HEK293T (cell line): ENCODE data around the gene ZNF277.
A peak's percentile ranks its signal among the peaks of the same experiment; 100 is the strongest.

Experiments
- CTCF ChIA-PET: fragments of 350-600 bp; formaldehyde crosslinking; extraction: SDS; loops from one replicate; lab custom pipeline; 2021; ENCODE audit warnings: antibody characterized with exemption, inconsistent platforms; lab: Yijun Ruan, JAX
- POLR2A ChIA-PET: fragments of 350-600 bp; formaldehyde crosslinking; extraction: SDS; loops from one replicate; lab custom pipeline; 2020; ENCODE audit warnings: antibody characterized with exemption, inconsistent platforms; lab: Yijun Ruan, JAX
- DNase-seq: peaks from one replicate; pipeline ENCODE4 v3.0.0; 2012; ENCODE audit warnings: mixed read lengths; ENCODE audit errors: extremely low spot score
- ARNT ChIP-seq: fragments of 450-650 bp; IDR thresholded peaks from 2 replicates; pipeline ENCODE4 v1.6.1; 2017; ENCODE audit warnings: mild to moderate bottlenecking
- BHLHE40 ChIP-seq: fragments of 450-650 bp; IDR thresholded peaks from 2 replicates; pipeline ENCODE4 v1.6.1; 2016; ENCODE audit warnings: mild to moderate bottlenecking, moderate library complexity, borderline replicate concordance
- CTBP1 ChIP-seq: fragments of 450-650 bp; IDR thresholded peaks from 2 replicates; pipeline ENCODE4 v1.6.1; 2016; ENCODE audit warnings: borderline replicate concordance
- ELF4 ChIP-seq: fragments of 450-650 bp; IDR thresholded peaks from 2 replicates; pipeline ENCODE4 v1.6.1; 2017; ENCODE audit warnings: antibody characterized with exemption
- FOXA1 ChIP-seq: fragments of 450-650 bp; IDR thresholded peaks from 2 replicates; pipeline ENCODE4 v1.6.1; 2016; ENCODE audit warnings: mild to moderate bottlenecking
- FOXK2 ChIP-seq: fragments of 450-650 bp; IDR thresholded peaks from 2 replicates; pipeline ENCODE4 v1.6.1; 2016; ENCODE audit warnings: mild to moderate bottlenecking
- FOXM1 ChIP-seq: fragments of 450-650 bp; IDR thresholded peaks from 2 replicates; pipeline ENCODE4 v1.6.1; 2017; ENCODE audit warnings: mild to moderate bottlenecking, borderline replicate concordance
- HDGF ChIP-seq: fragments of 450-650 bp; IDR thresholded peaks from 2 replicates; pipeline ENCODE4 v1.6.1; 2017; ENCODE audit warnings: antibody characterized with exemption, borderline replicate concordance
- L3MBTL2 ChIP-seq: fragments of 450-650 bp; conservative IDR thresholded peaks from 2 replicates; pipeline ENCODE4 v1.6.1; 2016; ENCODE audit warnings: mild to moderate bottlenecking
- LEF1 ChIP-seq: fragments of 450-650 bp; IDR thresholded peaks from 2 replicates; pipeline ENCODE4 v1.6.1; 2017; ENCODE audit warnings: mild to moderate bottlenecking, borderline replicate concordance
- NFRKB ChIP-seq: fragments of 450-650 bp; IDR thresholded peaks from 2 replicates; pipeline ENCODE4 v1.6.1; 2016; ENCODE audit warnings: mild to moderate bottlenecking, moderate library complexity
- PKNOX1 ChIP-seq: fragments of 450-650 bp; IDR thresholded peaks from 2 replicates; pipeline ENCODE4 v1.6.1; 2016
- SP1 ChIP-seq: fragments of 450-650 bp; IDR thresholded peaks from 2 replicates; pipeline ENCODE4 v1.6.1; 2017
- SUZ12 ChIP-seq: fragments of 450-650 bp; IDR thresholded peaks from 2 replicates; pipeline ENCODE4 v1.6.1; 2016; ENCODE audit warnings: mild to moderate bottlenecking
- TARDBP ChIP-seq: fragments of 450-650 bp; IDR thresholded peaks from 2 replicates; pipeline ENCODE4 v1.6.1; 2016
- ZNF384 ChIP-seq: fragments of 450-650 bp; IDR thresholded peaks from 2 replicates; pipeline ENCODE4 v1.6.1; 2016

Gene ZNF277

GRCh38 chr7:112377593-112377992 is 171.1 kb downstream of the ZNF277 start:
- POLR2A ChIA-PET, result no interaction called here
- DNase-seq, result no peak
- CTCF ChIA-PET, result no interaction called here
- TF ChIP-seq FOXM1 (no peak), PKNOX1 (peak; percentile 75), SUZ12 (no peak), BHLHE40 (no peak), SP1 (no peak), NFRKB (no peak)

- CTCF ChIA-PET, result no interaction called here
- no peak for DNase-seq
- POLR2A ChIA-PET, result no interaction called here
- TF ChIP-seq HDGF, result no peak
- TF ChIP-seq ELF4, result no peak
- no peak for TF ChIP-seq FOXM1
- TF ChIP-seq ZNF384, result no peak
- TF ChIP-seq TARDBP, result no peak
- TF ChIP-seq LEF1, result no peak
- no peak for TF ChIP-seq FOXK2
- TF ChIP-seq SUZ12, result no peak
- TF ChIP-seq SP1, result no peak
- no peak for TF ChIP-seq L3MBTL2
- no peak for TF ChIP-seq NFRKB
- no peak for TF ChIP-seq FOXA1
- no peak for TF ChIP-seq PKNOX1
- no peak for TF ChIP-seq CTBP1
- no peak for TF ChIP-seq ARNT
- TF ChIP-seq BHLHE40, result no peak
Measured at GRCh38 chr7:112381311-112382091, 175.0 kb downstream of the ZNF277 start.

DNA sequence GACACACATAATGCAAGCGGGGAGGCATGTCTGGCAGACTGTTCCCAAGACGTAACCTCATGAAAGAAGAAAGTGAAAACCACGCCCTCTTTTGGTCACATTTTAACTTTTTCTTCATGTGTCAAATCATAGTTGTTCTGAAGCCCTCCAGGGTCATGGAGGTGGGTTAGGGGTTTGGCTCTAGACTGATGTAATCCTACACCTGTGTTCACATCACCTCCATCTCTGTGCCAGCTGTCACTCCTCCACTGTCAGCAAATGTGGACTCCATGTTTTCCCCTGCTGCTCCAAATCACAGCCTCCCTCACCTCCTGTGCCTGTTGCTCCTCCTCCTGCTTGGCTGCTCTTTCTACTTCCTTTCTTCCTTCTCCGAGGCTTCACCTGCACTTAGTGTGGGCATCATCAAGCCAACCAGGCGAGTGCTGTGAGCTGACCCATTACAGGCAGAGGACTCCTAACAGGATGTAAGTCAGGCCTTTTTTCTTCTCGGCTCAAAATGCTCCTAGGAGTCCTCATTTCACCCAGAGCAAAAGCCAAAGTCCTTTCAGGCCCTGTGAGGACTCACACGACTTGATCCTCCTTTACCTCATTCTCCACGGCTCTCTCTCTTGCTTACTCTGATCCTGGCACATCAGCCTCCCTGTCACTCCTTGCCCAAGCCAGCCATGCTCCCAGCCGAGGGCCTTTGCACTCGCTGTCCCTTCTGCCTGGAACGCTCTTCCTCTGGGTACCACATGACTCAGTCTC is 177.3 kb downstream of the ZNF277 start:
- CTCF ChIA-PET, result interaction anchor here (0.7 kb wide), 1 partner anchor 272 kb away, joined by 3 read pairs; no protein-coding TSS in a partner anchor
- POLR2A ChIA-PET, result no interaction called here
- peak; percentile 19 for DNase-seq
- no peak for TF ChIP-seq NFRKB
- no peak for TF ChIP-seq FOXA1
- TF ChIP-seq ZNF384, result no peak
- no peak for TF ChIP-seq SUZ12
- no peak for TF ChIP-seq LEF1
- no peak for TF ChIP-seq HDGF
- TF ChIP-seq CTBP1, result no peak
- TF ChIP-seq FOXK2, result no peak
- no peak for TF ChIP-seq SP1
- no peak for TF ChIP-seq FOXM1
- no peak for TF ChIP-seq PKNOX1
- no peak for TF ChIP-seq L3MBTL2
- no peak for TF ChIP-seq TARDBP
- no peak for TF ChIP-seq BHLHE40
- no peak for TF ChIP-seq ELF4
- TF ChIP-seq ARNT, result no peak

DNA sequence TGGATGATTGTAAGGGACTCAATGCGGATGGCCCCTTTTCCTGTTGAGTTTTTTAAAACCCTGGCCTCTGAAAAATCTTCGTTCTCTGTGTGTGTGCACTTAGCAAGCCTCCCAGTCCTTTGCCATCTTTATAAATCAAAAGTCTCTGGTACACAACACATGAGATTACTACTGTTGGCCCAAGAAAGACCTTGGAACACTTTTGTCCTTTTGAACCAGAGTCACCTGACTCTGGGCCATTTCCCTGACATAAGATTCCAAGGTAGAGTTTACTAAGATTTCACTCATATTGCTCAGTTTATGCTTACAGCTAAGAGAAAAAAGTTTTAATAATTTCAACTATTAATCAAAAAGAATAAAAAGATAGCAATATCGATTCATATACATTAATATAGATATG is 179.0 kb downstream of the ZNF277 start:
- CTCF ChIA-PET, result interaction anchor here (0.7 kb wide), 1 partner anchor 181 kb away, joined by 3 read pairs; no protein-coding TSS in a partner anchor
- POLR2A ChIA-PET, result no interaction called here

GRCh38 chr7:112386619-112387018 is 180.1 kb downstream of the ZNF277 start:
- TF ChIP-seq FOXM1 (no peak), SP1 (no peak), PKNOX1 (no peak), NFRKB (no peak), BHLHE40 (no peak), SUZ12 (no peak), L3MBTL2 (no peak), ZNF384 (no peak), FOXK2 (no peak), ARNT (no peak), CTBP1 (no peak), LEF1 (no peak), HDGF (no peak), FOXA1 (no peak), TARDBP (no peak), ELF4 (no peak)
- CTCF ChIA-PET, result no interaction called here
- POLR2A ChIA-PET, result no interaction called here
- DNase-seq, result no peak

More for the DNA sequence above, 179.0 kb downstream of the ZNF277 start:
- TF ChIP-seq FOXA1 (no peak), ARNT (no peak), ELF4 (no peak), LEF1 (no peak), SP1 (no peak), FOXK2 (no peak)
- no peak for DNase-seq
